Fibroblast of villous mesenchyme (primary cell): Measurements from ENCODE around the gene SPON1. TPM values are rescaled to one million over a fixed set of nuclear protein-coding genes. Genes with fewer than 3 reads are reported as not detected.
"Not testable (repeated sequence)": the region's sequence is repeated elsewhere in the genome, so short reads cannot be mapped to it uniquely, and the experiment has no call there.

ENCODE experiments used
- DNase-seq: peaks from one replicate; pipeline ENCODE4 v3.0.0-alpha.2; 2010; ENCODE audit warnings: low read depth
- H3K4me3 ChIP-seq: 2 replicates; pipeline ENCODE4 v1.5.1; 2011; ENCODE audit warnings: low read depth, mild to moderate bottlenecking, low read length
- CTCF ChIP-seq: IDR thresholded peaks from 2 replicates; pipeline ENCODE4 v1.5.1; 2012; ENCODE audit warnings: low read depth, mild to moderate bottlenecking, low read length; ENCODE audit not compliant: insufficient read depth
- total RNA-seq: library from RNA; depleted of rRNA; stranded (reverse); fragments of >200 nt; gene quantifications from 2 replicates; pipeline ENCODE4 v1.2.3, GENCODE V29; 2012

SPON1 gene
- total RNA-seq, 1 donor: 0.43 TPM

- H3K4me3 ChIP-seq: no peak overlapping the region
- DNase-seq: no peak
- TF ChIP-seq CTCF: no peak
Observed at GRCh38 chr11:14089690-14090462, 127.4 kb downstream of the SPON1 start.

DNA sequence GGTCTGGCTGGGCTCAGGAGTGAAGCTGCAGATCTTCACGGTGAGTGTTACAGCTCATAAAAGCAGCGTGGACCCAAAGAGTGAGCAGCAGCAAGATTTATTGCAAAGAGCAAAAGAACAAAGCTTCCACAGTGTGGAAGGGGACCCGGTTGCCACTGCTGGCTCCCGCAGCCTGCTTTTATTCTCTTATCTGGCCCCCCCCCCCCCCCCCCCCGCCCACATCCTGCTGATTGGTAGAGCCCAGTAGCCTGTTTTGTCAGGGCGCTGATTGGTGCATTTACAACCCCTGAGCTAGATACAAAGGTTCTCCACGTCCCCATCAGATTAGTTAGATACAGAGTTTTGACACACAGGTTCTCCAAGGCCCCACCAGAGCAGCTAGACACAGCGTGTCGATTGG lies 128.1 kb downstream of the SPON1 start:
- H3K4me3 ChIP-seq, DNase-seq: not testable (repeated sequence)

GRCh38 chr11:14093065-14093464 lies 130.5 kb downstream of the SPON1 start:
- no peak for TF ChIP-seq CTCF
- no peak for DNase-seq
- H3K4me3 ChIP-seq: no peak overlapping the region

- no peak overlapping the region for H3K4me3 ChIP-seq
- no peak for DNase-seq
- no peak for TF ChIP-seq CTCF
Observed at GRCh38 chr11:14094481-14095037, 132.0 kb downstream of the SPON1 start.

DNA sequence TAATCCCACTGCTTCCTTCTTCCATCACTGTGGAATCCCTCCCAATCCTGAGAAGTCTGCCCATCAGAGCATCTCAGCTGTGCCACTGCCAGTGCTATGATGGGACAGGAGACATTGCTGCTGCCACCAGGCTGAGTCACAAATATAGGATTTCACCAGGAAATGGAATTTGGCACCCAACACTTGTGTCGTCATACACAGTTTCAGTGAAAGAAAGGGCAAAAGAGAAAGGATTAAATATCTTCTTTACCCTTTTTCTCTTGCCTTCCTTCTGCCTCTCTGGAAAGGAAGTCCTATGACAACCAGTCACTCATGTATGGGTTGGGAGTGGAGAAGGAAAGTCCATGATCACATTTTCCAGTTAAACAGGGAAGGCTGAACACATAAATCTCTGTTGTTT lies 133.4 kb downstream of the SPON1 start:
- DNase-seq: no peak
- TF ChIP-seq CTCF: no peak
- no peak overlapping the region for H3K4me3 ChIP-seq

GRCh38 chr11:14096606-14097005 lies 134.1 kb downstream of the SPON1 start:
- no peak for DNase-seq
- no peak for TF ChIP-seq CTCF

DNA sequence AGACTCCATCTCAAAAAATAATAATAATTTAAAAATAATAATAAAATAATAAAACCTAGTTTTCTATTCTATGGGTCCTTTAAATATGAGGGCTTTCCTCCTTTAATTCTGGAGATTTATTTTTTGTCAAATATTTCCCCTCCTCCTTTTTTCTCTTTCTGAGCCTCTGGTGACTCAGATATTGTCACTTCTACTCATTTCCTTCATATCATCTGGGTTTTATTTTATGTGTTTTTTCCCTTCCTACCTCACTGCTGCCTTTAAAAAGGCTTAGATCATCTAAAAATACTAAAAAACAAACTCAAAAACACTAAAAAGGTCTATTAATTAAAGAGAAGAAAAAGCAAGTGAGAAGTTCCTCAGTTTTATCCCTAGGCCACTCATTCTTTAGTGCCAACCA lies 138.9 kb downstream of the SPON1 start:
- H3K4me3 ChIP-seq: no peak overlapping the region
- DNase-seq: no peak
- no peak for TF ChIP-seq CTCF

More at GRCh38 chr11:14096606-14097005, 134.1 kb downstream of the SPON1 start:
- H3K4me3 ChIP-seq: no peak overlapping the region
